HG03521 (cell line): ENCODE results near the gene TTC38.

Experiments used
- ATAC-seq: cut with Tn5 transposase; IDR thresholded peaks from one replicate; pipeline ENCODE4 v1.9.1; 2021; ENCODE audit warnings: mild to moderate bottlenecking, moderate library complexity; ENCODE audit not compliant: unreplicated experiment

TTC38 gene

DNA sequence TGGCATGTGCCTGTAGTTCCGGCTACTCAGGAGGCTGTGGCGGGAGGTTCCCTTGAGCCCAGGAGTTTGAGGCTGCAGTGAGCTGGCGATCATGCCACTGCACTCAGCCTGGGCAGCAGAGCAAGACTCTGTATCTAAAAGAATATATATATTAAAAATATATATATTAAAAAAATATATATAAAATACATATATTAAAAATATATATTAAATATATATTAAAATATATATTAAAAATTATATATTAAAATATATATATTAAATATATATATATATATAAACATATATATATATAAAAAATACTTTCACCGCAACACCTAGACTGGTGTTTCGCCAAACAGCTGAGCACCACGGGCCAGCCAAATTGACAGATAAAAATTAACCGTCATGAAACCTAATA, 8.8 kb downstream of the TTC38 start:
- ATAC-seq: no peak

DNA sequence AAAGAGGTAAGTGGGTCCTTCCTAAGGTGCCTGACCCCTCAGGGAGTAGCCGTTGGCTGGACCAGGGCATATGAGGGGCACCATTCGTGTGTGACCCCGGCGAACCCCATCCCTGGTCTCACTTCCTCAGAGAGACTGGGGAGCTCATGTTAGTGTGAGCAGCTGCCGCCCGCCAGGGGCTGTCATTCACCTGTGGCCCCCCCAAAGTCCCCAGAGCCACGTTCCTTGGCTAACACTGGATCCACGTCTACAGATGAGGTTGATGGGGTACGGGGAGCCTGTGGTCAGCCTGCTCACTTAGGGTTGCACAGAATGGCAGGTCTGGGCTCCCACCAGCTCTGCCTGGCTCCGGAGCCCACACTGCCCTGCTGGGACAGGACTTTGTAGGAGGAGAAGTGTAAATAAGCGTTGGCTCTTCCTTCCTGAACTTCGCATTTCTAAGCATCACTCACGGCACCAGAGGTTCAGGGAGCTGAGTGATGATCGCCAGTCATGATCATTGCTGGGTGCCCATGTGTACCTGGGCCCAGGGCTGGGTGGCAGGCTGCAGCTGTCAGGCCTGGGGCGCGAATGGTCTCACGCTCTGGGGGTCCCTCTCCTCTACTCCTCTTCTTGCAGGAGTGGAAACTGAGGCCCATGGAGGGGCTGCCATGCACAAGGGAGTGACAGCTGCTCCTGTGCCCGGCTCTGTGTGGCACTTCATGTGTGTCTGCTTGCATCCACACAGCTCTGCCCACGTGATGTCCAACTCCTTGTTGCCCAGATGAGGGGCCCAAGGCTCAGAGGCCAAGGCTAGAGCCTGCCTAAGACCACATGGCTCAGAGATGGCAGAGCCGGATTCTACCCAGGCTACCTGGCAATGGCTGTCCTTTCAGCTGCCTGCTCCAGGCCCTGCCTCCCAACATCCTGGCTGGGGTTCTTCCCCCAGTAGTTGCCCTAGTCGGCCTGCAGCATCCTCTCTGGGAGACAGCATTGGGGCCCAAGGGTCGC, 11.1 kb downstream of the TTC38 start:
- no peak for ATAC-seq

DNA sequence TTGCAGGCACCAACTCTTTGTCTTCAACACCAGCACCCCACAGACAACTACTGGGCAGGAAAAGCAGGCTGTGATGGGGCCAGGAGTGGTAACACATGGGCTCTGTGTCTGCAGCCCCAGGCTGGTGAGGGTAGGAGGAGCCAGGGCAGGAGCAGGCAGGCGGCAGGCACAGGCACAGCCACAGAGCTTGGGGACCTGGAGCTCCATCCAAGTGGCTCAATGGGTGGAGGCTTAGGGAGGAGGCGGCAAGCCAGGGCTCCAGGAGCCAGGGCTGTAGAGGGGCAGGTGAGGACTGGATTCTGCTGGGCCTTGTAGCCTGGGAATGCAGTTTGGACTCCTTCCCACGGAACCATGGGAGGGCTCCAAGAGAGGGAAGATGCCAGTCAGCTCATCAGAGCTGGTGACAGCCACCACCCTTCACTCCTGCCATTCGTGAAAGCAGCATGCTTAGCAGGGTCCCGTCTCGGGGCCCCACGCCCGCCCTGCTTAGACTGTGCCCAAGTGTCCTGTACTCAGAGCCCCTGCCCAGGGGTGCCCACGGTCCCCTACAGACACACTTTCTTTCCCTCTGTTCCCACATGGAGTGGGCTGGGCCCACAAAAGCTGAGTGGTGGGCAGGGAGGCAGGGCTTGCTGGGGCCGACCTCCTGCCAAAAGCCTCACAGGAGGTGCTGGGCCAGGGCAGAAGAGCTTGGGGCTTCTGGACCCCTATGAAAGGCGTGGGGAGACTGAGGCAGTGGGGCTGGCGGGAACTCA, 12.4 kb downstream of the TTC38 start:
- no peak for ATAC-seq

DNA sequence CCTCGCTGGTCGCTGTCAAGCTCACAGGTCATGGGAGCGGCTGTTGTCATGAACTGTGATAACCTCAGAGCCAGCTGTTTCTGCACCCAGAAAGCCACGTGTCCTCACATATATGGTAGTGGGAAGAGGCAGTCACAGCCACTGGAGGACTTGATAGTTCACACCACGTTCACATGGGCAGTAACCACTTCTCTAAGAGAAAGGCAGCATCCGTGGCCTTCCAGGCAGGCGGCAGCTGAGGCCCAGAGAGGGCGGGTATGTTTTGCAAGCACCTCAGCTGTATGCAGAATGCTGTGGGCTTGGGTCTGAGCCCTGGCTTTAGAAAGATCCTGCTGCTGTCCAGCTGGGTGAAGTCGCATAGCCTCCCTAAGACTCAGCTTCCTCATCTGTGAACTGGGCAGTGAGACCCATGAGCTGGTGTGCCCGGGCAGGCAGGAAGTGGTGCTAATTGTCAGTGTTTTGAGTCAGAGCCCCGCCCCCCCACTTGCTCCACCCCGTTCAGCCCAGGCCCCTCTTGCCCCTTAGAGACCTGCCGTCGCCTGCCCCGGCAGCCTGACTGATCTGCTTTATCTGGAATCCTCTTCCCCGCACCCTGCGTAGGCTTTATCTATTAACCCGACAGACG, 13.3 kb downstream of the TTC38 start:
- ATAC-seq: no peak

DNA sequence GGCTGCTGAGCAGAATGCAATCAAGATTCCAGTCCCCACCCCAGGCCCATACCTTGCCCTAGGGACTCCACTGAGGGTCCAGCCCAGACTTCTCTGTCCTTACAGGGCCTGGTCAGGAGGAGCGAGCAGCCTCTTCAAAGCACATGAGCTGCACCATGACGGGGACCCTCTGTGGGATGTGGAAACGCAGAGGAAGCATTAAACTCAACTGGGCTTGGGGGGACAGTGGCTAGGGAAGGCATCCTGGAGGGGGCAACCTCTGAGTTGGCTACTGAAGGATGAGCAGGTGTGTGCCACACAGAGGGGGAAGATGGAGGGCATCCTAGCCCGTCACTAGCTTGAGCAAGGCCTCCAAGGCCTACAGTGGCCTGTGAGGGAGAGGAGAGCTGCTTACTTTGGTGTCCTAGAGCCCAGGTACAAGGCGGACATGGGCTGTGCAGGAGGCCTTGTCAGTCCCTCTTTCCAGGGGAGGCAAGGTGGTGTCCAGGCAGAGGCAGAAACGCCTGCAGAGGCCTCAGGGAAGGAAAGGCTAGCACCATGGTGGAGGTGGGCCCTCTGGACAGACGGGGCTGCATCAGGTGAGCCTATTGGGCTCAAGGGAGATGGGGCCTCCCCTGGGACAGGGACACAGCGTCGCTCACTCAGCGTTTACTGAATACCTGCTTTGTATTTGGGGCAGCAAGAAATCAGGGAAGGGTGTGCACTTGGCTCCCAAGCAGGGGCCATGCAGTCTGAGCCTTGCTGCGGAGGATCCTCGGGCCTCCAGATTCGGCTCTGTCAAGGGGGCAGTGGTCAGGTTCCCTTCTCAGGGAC, 14.3 kb downstream of the TTC38 start:
- no peak for ATAC-seq

DNA sequence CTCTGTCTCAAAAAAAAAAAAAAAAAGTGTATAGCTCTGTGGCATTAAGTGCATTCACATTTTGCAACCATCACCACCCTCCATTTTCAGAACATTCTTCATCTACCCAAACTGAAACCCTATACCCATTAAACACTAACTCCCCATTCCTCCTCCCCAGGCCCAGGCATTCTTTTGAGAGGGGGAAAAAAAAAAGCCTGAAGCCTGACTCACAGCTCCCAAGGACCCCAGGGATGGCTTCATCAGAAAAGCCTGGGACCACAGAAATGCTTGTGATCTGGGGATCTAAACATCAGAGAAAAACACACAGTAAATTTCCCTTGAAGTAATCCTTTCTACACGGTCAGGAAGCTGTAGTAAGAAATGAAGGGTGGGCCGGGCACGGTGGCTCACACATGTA, 18.2 kb downstream of the TTC38 start:
- ATAC-seq: no peak

DNA sequence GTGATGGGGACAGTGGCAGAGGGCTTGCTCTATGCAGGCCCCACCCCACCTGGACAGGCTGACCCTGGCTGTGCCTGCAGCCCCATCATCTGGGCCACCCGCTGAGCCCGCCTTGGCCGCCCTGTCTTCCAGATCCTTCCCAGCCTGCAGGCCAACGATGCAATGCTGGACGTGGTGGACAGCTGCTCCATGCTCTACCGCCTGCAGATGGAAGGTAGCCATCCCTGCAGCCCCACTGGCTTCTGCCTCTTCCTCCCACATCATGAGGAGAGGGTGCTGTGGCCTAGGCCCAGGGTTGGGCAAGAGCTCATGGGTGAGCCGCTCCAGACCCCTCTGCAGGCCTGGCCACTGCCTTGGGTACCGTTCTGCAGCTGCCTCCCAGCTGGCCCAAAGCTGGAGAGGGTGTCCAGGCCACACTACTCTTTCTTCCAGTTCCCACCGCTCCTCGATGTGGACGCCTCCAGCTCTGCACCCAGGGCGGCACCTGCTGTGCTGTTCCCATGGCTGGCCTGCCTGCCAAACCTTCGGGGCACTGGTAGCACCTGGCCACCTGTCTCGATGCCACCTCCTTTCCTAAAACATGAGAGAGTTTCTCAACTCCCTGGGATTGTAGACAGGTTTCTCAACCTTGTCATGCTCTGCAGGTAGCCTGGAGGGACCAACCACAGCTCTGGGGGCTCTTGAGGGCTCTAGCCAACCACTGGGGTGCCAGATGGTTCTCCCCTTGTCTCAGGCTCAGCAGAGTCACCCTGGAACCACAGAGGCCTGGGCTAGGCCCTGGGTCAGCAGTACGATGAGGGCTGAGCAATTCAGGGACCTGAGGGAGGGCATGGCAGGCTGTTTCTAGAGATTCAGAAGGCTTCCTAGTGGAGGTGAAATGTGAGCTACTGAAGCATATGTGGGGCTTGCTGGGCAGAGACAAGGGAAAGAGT, 19.4 kb downstream of the TTC38 start:
- no peak for ATAC-seq

DNA sequence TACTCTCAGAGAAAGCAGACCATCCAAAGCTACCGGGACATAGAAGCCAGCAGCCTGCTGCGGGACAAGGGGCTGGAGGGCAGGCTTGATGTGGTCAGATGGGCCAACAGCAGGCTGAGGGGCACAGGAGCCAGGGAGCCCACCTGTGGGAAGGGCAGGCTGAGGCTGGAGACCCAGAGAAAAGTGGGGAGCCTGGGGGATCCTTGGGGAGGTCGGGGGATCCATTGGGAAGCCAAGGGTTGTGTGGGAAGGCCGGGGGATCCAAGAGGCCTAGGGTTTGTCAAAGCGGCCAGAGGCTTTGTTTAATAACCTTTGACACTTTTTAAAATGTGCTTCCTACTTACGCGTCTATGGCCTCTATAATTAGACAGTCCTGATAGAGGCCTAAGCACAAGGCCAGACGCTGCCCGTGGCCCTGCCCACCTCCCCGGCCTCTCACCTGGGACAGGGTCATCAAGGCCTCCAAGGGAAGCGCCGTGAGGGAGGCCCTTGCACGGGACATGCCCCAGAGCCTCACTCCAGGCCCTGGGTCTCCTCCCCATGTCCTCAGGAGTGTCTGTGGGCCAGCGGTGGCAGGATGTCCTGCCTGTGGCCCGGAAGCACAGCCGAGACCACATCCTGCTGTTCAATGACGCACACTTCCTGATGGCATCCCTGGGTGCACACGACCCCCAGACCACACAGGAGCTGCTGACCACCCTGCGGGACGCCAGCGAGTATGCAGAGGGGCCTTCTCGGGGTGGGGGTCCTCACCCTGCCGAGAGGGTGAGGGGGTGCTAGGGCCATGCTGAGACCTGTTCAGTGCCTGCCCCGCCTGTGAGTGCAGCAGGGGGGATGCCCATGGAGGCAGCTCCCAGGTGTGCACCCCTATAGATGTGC, 20.3 kb downstream of the TTC38 start:
- ATAC-seq: peak; percentile 44

DNA sequence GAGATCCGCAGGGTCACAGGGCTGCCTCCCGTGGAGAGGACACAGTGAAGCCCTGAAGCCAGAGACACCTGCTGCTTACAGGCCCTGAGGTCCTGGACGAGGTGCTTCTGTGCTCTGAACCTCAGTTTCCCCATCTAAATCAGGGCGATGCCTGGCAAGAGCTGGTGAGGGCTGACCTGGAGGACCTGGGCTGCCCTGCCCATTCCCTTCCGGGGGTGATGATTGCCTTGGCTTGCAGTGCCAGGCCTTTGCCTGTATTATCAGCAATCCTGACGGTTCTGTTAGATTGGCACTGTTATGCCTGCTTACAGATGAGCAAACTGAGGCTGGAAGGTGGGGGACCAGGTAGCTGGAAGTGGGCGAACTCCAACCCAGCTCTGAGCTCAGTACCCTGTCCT, 21.0 kb downstream of the TTC38 start:
- no peak for ATAC-seq

DNA sequence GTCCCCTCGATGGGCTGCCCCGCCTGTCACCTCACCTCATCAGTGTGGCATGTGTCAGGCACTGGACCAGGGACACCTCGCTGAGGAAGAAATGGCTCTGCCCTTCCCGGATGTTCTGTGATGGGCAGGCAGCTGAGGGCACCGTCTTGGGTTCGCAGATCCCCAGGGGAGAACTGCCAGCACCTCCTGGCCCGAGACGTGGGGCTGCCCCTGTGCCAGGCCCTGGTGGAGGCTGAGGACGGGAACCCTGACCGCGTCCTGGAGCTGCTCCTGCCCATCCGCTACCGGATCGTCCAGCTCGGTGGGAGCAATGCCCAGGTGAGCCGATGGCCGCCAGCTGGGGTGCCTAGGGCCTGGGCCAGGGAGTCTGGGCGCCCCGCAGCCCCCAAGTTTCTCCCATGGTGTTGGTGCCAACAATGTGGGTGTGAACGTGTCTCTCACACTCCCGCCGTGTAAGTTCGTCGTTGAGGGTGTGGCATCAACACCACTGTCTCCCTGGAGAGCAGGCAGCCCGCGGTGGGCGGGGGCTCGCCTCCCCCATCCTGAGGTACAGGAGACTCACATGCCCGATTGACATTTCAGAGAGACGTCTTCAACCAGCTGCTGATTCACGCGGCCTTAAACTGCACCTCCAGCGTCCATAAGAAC, 21.6 kb downstream of the TTC38 start:
- no peak for ATAC-seq

DNA sequence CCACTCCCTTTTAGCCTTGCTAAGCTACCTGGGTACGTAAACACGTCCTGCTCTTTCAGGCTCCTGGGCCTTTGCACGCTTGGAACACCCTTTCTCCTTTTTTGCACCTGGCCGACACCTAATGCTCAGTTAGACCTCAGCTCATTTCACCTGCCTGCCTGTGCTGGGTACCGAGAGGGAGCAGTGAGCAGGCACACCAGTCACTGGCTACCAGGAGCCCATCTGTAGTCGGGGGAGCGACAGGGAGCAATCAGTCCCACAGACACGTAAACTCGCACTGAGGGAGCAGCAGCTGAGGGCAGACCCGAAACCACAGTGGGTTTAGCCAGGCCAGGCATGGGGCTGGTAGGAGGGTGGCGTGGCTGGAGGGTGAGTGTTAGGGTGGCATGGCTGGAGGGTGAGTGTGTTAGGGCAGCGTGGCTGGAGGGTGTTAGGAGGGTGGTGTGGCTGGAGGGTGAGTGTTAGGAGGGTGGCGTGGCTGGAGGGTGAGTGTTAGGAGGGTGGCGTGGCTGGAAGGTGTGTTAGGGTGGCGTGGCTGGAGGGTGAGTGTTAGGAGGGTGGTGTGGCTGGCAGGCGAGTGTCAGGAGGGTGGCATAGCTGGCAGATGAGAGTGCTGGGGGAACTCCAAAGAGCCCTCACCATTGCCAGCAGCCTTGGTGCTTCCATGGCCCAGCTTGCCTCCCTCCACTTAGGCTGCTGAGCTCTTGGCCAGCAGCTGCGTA, 22.5 kb downstream of the TTC38 start:
- ATAC-seq: no peak

DNA sequence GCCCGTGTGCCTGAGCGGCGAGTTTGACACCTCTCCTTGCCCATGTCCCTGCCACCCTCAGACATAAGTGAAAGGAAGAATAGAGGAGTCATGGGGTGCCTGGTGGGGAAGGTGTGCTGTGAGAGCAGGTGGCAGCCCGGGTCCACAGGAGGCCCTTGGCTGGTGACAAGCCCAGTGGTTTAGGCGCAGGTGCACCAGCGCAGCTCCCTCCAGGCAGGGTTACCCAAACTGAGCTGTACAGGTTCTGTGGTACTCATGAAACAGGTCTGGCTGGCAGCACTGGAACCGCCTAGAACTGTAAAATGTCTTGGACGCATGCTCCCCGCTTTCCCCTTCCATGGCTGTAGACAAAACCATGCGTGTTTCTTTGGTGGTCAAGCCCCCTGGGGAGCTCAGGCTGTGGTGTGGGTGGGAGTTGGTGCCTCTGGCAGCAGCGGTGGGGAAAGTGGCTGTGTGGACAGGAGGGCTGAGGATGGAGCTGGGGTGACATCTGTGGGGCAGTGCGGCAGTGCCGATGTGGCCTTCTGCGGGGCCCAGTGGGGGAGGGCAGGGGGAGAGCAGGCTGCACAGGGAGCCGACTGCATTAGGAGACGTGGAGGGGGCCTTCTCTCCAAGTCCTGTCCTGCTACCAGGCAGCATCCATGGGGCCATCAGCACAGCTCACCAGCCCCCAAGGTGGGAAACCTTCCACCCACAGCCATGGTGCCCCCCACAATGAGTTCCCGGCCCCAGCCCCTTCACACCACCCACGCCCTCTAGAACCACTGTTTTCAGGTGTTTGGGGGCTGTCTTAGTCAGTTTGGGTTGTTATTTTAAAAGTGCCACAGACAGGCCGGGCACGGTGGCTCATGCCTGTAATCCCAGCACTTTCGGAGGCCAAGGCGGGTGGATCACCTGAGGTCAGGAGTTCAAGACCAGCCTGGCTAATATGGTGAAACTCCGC, 23.3 kb downstream of the TTC38 start:
- no peak for ATAC-seq

DNA sequence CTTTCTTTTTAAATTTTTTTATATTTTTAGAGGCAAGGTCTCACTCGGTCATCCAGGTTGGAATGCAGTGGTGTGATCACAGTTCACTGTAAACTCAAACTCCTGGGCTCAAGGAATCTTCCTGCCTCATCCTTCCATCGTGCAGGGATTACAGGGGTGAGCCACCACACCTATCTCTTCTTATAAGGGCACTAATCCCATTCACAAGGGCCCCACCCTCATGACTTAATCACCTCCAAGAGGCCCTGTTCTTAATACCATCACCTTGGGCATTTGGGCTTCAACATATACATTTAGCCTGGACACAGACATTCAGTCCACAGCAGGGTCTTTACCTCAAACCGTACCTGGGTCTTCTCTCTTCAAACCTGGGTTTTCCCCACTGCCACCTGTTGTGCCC, 24.4 kb downstream of the TTC38 start:
- no peak for ATAC-seq

DNA sequence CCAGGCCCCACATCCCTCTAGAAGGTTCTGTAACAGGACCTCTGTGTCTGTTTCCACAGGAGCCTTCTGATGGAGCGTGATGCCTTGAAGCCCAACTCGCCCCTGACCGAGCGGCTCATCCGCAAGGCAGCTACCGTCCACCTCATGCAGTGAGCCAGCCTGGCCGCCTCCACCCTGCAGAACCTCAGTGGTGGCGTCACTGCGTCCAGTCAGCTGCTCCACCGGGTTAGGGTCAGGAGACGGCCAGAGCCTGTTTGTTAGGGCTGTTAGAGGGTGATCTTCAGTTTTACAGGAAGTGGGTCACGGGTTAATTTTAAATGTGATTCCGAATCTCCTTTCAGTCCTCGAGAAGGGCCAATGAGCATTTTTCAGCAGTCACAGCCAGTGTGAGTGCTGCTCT, 24.9 kb downstream of the TTC38 start:
- no peak for ATAC-seq

DNA sequence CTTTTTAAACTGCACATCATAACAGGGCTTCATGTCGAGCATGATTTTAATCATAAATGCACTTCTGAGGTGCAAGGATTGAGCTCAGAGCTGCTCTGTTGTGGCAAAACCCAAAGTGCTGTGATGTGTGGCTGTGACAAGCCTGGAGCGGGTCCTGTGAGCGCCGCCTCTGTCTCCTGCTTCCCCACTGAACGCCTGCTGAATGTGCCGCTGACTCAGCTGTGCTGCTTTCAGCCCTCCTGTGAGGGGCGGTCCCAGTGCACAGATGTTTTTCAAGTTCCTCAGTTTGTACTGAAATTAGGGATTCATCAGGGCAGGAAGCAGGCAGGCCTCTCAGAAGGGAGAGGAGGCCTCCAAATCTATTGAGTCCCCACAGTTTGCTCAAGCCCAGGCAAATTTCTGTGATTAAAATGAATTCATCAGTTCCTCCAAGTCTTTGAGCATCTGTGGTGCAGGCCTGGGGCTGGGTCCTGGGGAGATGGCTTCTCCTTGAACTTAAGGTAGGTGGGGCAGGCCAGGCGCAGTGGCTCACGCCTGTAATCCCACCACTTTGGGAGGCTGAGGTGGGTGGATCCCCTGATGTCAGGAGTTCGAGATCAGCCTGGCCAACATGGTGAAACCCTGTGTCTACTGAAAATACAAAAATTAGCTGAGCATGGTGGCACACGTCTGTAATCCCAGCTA, 25.9 kb downstream of the TTC38 start:
- no peak for ATAC-seq

DNA sequence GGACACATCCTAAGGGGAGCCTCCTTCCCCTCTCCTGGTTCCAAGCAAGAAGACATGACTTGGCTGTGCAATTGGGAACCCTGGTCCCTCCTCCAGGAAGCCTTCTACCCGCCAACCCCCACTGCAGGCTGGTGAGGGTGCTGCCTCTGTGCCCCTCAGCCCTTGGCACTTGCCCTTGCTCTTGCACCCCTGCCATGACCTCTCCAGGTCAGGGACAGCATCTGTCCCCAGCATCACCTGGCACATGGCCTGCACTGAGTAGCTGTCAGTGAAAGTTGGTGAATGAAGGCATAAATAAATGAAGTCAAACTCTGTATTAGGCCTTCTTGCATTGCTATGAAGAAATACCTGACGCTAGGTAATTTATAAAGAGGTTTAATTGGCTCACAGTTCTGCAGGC, 27.0 kb downstream of the TTC38 start:
- no peak for ATAC-seq
